ENCODE measurements around the gene MEX3B.

MEX3B gene

GRCh38 chr15:82045892-82046665, at the start of gene MEX3B:
Gene MEX3B (minus strand): TSS chr15:82046018. CDS start chr15:82045705, 313 bp downstream.
- peak; percentile 93 to 95 for DNase-seq

GRCh38 chr15:82093774-82094211, 48.0 kb upstream of the MEX3B start:
- no peak for DNase-seq

GRCh38 chr15:82093325-82093724, 47.5 kb upstream of the MEX3B start:
- DNase-seq: no peak

DNA sequence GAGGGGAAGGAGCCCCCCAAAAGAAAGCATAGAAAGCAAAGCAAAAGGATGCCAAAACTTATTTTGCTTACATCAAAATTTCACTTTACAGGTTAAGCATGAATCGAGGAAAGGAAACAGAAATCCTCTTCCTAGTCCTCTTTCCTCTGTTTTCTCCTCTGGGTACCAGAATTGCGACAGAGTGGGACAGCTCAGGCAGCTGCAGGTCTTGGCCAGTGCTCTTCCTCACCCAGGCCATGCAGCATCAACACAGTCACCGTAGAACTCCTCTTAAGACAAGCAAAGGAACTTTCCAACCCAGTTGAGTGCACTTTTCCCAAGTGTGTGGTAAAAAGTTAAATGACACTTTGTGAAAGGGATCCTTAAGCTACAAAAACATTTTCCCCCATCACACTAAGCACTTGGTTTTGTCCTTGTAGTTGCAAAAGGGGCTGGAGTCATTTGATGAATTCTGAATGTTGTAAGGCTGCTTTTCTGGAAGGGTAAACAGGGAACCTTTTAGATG, 45.9 kb upstream of the MEX3B start:
- no peak for DNase-seq

GRCh38 chr15:82086243-82086995, 40.6 kb upstream of the MEX3B start:
- DNase-seq: no peak

DNA sequence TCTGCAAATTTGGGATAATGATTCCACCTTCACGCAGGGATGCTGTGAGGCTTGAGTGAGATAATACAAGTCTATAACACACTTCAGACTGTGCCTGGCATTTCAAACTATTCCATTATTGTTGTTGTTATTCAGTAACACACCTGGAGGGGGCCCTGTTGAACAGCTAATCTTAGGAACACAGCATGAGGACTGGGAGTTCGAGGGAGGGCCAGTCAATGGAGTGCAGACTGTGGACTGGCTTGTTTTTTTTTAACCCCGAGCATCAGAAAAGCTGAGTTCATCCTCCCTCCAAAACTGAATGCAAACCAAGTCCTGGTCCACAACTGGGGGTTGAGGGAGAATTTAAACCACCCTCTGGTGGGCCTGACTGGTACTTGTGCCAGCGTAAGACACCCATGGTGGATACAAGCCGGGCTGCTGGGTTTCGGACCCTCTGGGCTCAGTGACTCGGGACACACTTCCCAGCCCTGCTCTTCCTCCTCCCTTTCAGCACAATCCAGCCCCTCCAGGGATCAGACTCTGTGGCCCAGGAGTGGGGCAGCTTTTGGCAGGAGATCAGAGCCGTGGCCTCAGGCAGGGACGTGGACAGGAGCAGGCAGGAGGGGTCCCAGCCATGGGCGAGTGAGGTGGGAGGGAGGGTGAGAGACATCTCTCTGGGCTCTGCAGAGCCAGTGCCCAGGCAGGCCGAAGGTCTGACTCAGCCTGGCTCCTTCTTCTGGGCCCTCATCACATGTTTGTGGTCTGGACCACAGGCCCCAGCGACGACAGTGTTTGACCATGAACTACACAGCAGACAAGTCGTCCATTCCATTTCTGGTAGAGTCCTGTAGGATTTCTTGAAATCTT, 36.3 kb upstream of the MEX3B start:
- no peak for DNase-seq

GRCh38 chr15:82080774-82081173, 35.0 kb upstream of the MEX3B start:
- no peak for DNase-seq

- no peak for DNase-seq
Observed at GRCh38 chr15:82079736-82080135, 33.9 kb upstream of the MEX3B start.

- no peak for DNase-seq
Observed at GRCh38 chr15:82074610-82075009, 28.8 kb upstream of the MEX3B start.

DNA sequence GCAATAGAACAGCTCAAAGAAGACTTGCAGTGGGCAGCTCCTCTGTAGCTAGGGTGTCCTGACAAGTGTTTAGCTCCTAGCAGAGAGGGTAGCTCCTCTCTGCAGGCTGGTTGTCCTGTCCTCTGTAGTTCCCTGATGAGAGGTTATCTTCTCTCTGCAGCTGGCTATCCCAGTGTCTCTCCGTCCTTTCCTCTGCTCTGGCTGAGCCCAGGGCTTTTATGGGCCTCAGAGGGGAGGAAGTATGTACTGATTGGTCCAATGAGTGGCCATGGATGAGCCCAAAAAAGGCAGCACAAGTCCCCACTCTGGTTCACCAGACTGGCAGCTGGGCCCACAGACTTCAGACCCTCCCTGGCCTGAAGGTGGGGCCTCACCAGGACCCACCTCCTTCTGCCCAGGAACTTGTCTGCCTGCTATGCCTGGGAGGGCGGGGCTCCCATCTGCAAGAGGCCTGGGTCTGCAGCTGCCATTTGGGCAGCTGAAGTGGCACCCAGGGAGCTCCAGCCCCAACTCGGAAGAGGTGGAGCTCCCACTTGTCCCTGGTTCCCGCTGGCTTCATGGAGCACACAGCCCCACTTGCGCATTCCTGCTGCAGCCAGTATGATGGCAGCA, 27.2 kb upstream of the MEX3B start:
- DNase-seq: no peak

- no peak for DNase-seq
Observed at GRCh38 chr15:82066455-82066854, 20.6 kb upstream of the MEX3B start.

DNA sequence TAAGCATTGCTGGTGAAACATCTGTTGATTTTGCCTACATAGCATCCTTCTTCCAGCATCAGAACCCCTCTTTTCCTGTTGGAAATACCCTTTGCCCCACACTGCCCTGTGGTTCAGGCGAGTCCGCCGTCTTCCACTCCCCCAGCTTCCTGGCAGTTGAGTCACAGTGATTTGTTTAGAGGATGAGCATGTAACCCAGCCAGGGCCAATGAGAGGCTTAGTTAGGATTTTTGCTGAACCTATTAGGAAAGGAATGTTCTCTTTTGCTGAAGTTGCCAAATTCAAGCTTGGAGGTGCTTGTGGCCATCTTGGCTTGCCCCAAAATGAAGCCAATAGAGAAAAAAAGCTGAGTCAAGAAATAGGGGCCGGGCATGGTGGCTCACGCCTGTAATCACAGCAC, 19.0 kb upstream of the MEX3B start:
- no peak for DNase-seq

GRCh38 chr15:82062479-82063454, 16.9 kb upstream of the MEX3B start:
- DNase-seq: no peak

DNA sequence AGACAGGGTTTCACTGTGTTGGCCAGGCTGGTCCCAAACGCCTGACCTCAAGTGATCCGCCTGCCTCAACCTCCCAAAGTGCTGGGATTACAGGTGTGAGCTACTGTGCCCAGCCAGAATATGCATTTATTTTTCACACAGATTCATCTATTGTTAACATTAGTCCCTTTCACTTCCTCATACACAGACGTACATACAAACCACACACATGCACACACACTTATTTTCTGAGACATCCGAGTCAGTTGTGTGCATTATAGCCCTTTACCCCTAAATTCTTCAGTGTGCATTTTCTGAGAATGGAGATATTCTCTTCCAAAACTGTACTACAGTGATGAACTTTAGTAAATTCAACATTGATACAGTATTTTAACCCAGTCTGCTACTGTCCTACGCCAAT, 15.0 kb upstream of the MEX3B start:
- no peak for DNase-seq

DNA sequence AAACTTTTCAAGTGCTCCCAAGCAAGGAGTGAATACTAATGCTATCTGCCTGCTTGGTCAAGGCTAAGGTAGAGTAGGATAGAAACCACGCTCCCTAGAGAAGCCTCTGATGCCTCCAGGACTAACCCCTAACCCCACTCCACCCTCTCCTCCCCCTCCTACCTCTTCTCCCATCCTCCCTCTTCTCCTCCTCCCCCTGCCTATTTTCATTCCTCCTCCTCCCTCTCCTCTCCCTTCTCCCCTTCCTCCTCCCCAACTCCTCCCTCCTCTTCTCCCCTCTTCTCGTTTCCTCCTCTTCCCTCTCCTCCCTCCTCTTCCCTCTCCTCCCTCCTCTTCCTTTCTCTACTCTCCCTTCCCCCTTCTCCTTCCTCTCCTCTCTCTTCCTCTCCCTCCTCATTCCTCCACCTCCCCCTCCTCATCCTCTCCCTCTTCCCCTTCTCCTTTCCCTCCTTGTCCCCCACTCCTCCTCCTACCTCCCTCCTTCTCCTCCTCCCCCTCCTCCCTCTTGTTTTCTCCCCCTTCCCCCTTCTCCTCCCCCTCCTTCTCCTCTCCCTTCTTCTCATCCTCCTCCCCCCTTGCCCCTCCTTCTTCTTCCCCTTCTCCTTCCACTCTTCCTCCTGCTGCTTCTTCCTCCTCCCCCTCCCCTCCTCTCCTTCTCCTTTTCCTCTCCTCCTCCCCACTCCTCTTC, 12.8 kb upstream of the MEX3B start:
- DNase-seq: no peak

DNA sequence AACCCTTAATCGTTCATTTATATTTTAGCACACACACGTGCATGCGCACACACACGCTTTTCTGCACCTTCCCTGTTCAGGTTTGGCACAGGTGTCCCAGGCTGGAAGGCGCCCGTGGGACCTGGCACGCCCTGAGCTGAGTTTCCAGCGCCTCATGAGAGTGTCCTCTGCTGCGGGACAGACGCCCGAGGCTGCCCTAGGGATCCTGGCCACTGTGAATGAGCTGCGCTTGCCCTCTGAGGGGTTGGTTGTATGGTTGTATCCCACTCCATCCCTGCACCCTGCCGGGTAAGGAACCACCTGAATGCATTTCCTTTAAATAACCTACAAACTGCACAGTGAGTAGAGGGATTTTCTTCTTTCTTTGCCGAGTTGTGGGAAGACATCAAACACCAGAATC, 12.2 kb upstream of the MEX3B start:
- no peak for DNase-seq

DNA sequence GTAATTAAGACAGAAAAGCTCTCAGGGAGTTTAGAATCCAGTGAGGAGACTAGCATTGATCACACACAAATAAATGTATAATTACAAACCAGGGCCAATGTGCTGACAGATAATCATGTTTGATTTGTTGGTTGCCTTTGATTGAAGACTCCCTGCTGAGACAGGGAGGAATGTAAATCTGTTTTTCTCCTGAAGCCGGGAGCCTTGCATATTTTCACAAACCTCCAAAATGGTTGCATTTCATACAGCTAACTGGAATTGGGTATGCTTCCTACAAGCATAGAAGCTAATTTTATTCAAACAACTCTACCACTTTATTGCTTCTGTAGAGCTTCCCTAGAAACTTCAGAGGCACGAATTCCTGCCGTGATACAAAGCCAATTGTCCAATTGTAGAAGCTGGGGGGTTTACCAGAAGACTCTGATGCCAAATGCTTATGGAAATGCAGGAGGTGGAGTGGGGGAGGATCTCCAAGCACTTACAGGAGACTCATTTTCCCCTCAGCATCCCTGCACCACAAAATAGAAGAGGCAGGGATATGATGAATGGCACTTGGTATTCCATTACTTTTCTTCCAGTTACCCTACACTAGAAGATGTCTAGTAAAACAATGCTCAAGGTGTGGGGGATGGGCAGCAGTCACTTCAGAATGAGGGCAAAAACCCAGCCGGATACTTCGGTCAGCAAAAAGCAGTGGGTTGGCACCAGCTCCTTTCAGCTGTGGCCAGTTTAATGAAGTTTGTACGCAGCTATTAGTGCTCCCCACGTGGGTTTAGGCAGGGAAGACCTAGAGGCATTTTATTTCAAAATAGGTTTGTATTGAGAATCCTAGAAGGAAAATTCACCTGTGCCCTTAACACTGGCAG, 11.4 kb upstream of the MEX3B start:
- DNase-seq: no peak

GRCh38 chr15:82052751-82053150, 6.9 kb upstream of the MEX3B start:
- no peak for DNase-seq

- DNase-seq: no peak
Observed at GRCh38 chr15:82051664-82052063, 5.8 kb upstream of the MEX3B start.

DNA sequence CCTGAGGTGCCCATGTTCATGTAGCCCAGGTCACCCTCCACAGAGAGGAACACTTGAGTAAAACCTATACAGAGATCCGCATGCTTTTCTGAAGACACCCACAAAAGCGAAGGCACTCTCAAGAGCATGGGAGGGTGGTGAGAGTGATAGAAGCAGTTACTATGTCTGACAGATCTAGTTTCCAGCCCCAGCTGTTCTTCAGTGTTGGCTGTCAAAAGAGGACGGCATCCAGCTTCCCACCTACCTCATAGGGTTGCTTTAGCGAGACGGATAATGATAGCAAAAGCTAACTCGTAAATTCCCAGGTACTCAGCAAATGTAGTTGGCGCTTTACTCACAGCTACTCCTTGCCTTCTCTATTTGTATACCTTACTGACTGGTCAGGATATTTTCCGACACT, 3.0 kb upstream of the MEX3B start:
- DNase-seq: no peak
